K562 (cell line): ENCODE results near the gene PHKA1. TPM values are rescaled to one million over a fixed set of nuclear protein-coding genes. Genes with fewer than 3 reads are reported as not detected.

Experiments used
- ATAC-seq: fragments of 200-7000 bp; cut with Tn5 transposase; 3 replicates; pipeline ENCODE4 v1.9.1; 2020; ENCODE audit warnings: moderate library complexity
- BruUV-seq: library from RNA; stranded (reverse); fragments of 400-500 nt; replicated peaks from 2 replicates; lab custom pipeline; 2021; lab: Mats Ljungman, UMichigan
- CTCF ChIA-PET: fragments of 300-600 bp; formaldehyde crosslinking; extraction: SDS; loops from one replicate; lab custom pipeline; 2021; ENCODE audit warnings: low intra/inter-chr PET ratio; lab: Yijun Ruan, JAX
- POLR2A ChIA-PET: fragments of 300-600, 350-650 bp; sonication (Branson Sonifier 250); formaldehyde crosslinking; extraction: SDS; loops from one replicate; lab custom pipeline; 2021; ENCODE audit warnings: antibody characterized with exemption, inconsistent platforms; lab: Yijun Ruan, JAX
- DNase-seq, 4 experiments: peaks; one replicate each; pipeline versions ENCODE4 v3.0.0 to v3.0.0-alpha.2; 2011 to 2018; ENCODE audit warnings: low spot score in 3 of 4, mixed read lengths in 3 of 4; ENCODE audit errors: extremely low read depth in 1 of 4
- FAIRE-seq: peaks from 2 replicates; lab custom pipeline; 2011; peaks lifted over from hg19 to GRCh38; lab: Jason Lieb, UNC
- H2AFZ ChIP-seq: 2 replicates; pipeline ENCODE4 v1.6.0; 2011; ENCODE audit warnings: low read depth, low read length, control low read depth, inconsistent platforms
- H3K27ac ChIP-seq: fragments of 200-600 bp; 3 replicates; pipeline ENCODE4 v1.8.0; 2011; ENCODE audit warnings: low read depth, mild to moderate bottlenecking, control low read depth, inconsistent platforms, low read length, moderate library complexity, mixed read lengths; ENCODE audit errors: extremely low read depth
- H3K27me3 ChIP-seq, 2 experiments: fragments of 300-600 bp in 1 of 2; 2 replicates in 1 of 2; 3 replicates in 1 of 2; pipeline versions ENCODE4 v1.6.0 to v1.8.0; 2011; ENCODE audit warnings: inconsistent platforms in 2 of 2, low read length in 2 of 2, mild to moderate bottlenecking in 1 of 2, mixed read lengths in 1 of 2, moderate library complexity in 1 of 2; ENCODE audit not compliant: control insufficient read depth in 2 of 2, insufficient read depth in 2 of 2
- H3K36me3 ChIP-seq: fragments of 300-600 bp; 3 replicates; pipeline ENCODE4 v1.8.0; 2011; ENCODE audit warnings: mild to moderate bottlenecking, low read length, inconsistent platforms; ENCODE audit not compliant: control insufficient read depth, insufficient read depth
- H3K4me1 ChIP-seq, 2 experiments: fragments of 200-600 bp in 1 of 2; replicated peaks in 1 of 2; 2 replicates in 1 of 2; 3 replicates in 1 of 2; pipeline versions ENCODE4 v1.5.1 to v1.8.0; 2011; ENCODE audit warnings: inconsistent platforms in 2 of 2, low read length in 2 of 2, mild to moderate bottlenecking in 1 of 2, mixed read lengths in 1 of 2, moderate library complexity in 1 of 2; ENCODE audit not compliant: control insufficient read depth in 2 of 2, insufficient read depth in 2 of 2
- H3K4me2 ChIP-seq: 2 replicates; pipeline ENCODE4 v1.6.1; 2011; ENCODE audit warnings: low read length, control low read depth, inconsistent platforms, mixed read lengths; ENCODE audit not compliant: insufficient read depth
- H3K4me3 ChIP-seq: fragments of 200-600 bp; sonication (generic), shearing (Covaris generic); 2 replicates; pipeline ENCODE4 v1.5.1; 2016; ENCODE audit warnings: control low read depth, inconsistent platforms
- H3K79me2 ChIP-seq: fragments of 200-600 bp; 3 replicates; pipeline ENCODE4 v1.8.0; 2011; ENCODE audit warnings: low read length, inconsistent platforms; ENCODE audit not compliant: control insufficient read depth, insufficient read depth
- H3K9ac ChIP-seq, 2 experiments: 2 replicates each; pipeline versions ENCODE4 v1.6.0 to v1.6.1; 2011; ENCODE audit warnings: low read depth in 2 of 2, low read length in 2 of 2, control low read depth in 1 of 2, inconsistent platforms in 1 of 2, mild to moderate bottlenecking in 1 of 2, mixed read lengths in 1 of 2; ENCODE audit not compliant: insufficient read depth in 1 of 2
- H3K9me1 ChIP-seq: one replicate; pipeline ENCODE4 v1.6.0; 2011; ENCODE audit warnings: inconsistent platforms, mild to moderate bottlenecking, low read length, moderate library complexity; ENCODE audit not compliant: control insufficient read depth, insufficient read depth
- H3K9me3 ChIP-seq: replicated peaks from 2 replicates; pipeline ENCODE4 v1.5.1; 2011; ENCODE audit warnings: low read depth, low read length, inconsistent platforms; ENCODE audit not compliant: control insufficient read depth, insufficient read depth
- H4K20me1 ChIP-seq: replicated peaks from 2 replicates; pipeline ENCODE4 v1.6.1; 2011; ENCODE audit warnings: low read length, inconsistent platforms, mixed read lengths; ENCODE audit not compliant: control insufficient read depth, insufficient read depth
- ARID1B ChIP-seq: fragments of 450-650 bp; IDR thresholded peaks from 2 replicates; pipeline ENCODE4 v1.6.1; 2016; ENCODE audit warnings: antibody characterized with exemption, mild to moderate bottlenecking, inconsistent platforms
- ATF3 ChIP-seq, 2 experiments: fragments of 450-650 bp in 1 of 2; sonication (generic) in 1 of 2; formaldehyde crosslinking in 1 of 2; IDR thresholded peaks in 1 of 2; conservative IDR thresholded peaks in 1 of 2; 2 replicates each; pipeline versions ENCODE4 v1.6.1 to v1.8.1; 2016 to 2023; ENCODE audit warnings: mild to moderate bottlenecking in 2 of 2, moderate library complexity in 2 of 2, inconsistent platforms in 1 of 2, missing genetic modification reagents in 1 of 2
- CBFA2T3 ChIP-seq: fragments of 450-650 bp; IDR thresholded peaks from 2 replicates; pipeline ENCODE4 v1.6.1; 2017
- CCAR2 ChIP-seq: fragments of 200-400 bp; formaldehyde crosslinking; IDR thresholded peaks from 2 replicates; pipeline ENCODE4 v1.6.1; 2017; ENCODE audit warnings: mild to moderate bottlenecking, low read depth, low read length
- CEBPB ChIP-seq: fragments of 450-650 bp; IDR thresholded peaks from 2 replicates; pipeline ENCODE4 v1.6.1; 2016; ENCODE audit warnings: missing genetic modification characterization, missing compliant biosample characterization
- CEBPG ChIP-seq, 3 experiments: fragments of 200-800 bp in 1 of 3; sonication (Bioruptor generic) in 1 of 3; sonication (generic) in 1 of 3; formaldehyde crosslinking in 1 of 3; IDR thresholded peaks in 2 of 3; conservative IDR thresholded peaks in 1 of 3; 2 replicates each; pipeline versions ENCODE4 v1.6.1 to v1.8.0; 2016 to 2022; ENCODE audit warnings: missing compliant biosample characterization in 2 of 3, missing genetic modification characterization in 2 of 3, mild to moderate bottlenecking in 1 of 3, missing genetic modification reagents in 1 of 3
- CREM ChIP-seq: IDR thresholded peaks from 2 replicates; pipeline ENCODE4 v1.6.1; 2014; ENCODE audit warnings: antibody characterized with exemption, low read depth
- DPF2 ChIP-seq: fragments of 450-650 bp; IDR thresholded peaks from 2 replicates; pipeline ENCODE4 v1.6.1; 2016
- FOSL1 ChIP-seq: fragments of 200-800 bp; sonication (Bioruptor generic); conservative IDR thresholded peaks from 2 replicates; pipeline ENCODE4 v1.6.1; 2016; ENCODE audit warnings: missing genetic modification characterization, missing compliant biosample characterization
- HDAC8 ChIP-seq: fragments of 450-650 bp; IDR thresholded peaks from 2 replicates; pipeline ENCODE4 v1.6.1; 2016; ENCODE audit warnings: mild to moderate bottlenecking, missing genetic modification characterization, moderate library complexity, missing compliant biosample characterization
- MAFG ChIP-seq: fragments of 450-650 bp; conservative IDR thresholded peaks from 2 replicates; pipeline ENCODE4 v1.6.1; 2016; ENCODE audit warnings: missing genetic modification characterization, missing compliant biosample characterization
- NFE2 ChIP-seq: IDR thresholded peaks from 2 replicates; pipeline ENCODE4 v1.6.1; 2014; ENCODE audit warnings: antibody characterized with exemption, low read depth
- PTBP1 ChIP-seq: fragments of 200-400 bp; formaldehyde crosslinking; IDR thresholded peaks from 2 replicates; pipeline ENCODE4 v1.6.1; 2017; ENCODE audit warnings: low read depth, low read length
- SRSF3 ChIP-seq: fragments of 200-400 bp; formaldehyde crosslinking; IDR thresholded peaks from 2 replicates; pipeline ENCODE4 v1.6.1; 2016; ENCODE audit warnings: mild to moderate bottlenecking, low read length, moderate library complexity; ENCODE audit not compliant: insufficient read depth
- TRIM24 ChIP-seq, 2 experiments: fragments of 450-650 bp; IDR thresholded peaks; 2 replicates each; pipeline ENCODE4 v1.6.1; 2016
- ZNF316 ChIP-seq: fragments of 450-650 bp; IDR thresholded peaks from 2 replicates; pipeline ENCODE4 v1.6.1; 2016
- WGBS: fragments of 100-300 bp; shearing (Covaris generic); methylation state at CpG from one replicate; pipeline ENCODE4 v1.1.6; 2016; ENCODE audit warnings: low coverage, mixed read lengths; ENCODE audit not compliant: insufficient coverage; ENCODE audit errors: missing lambda C conversion rate; 5-methylcytosine and 5-hydroxymethylcytosine counted together
- in situ Hi-C: fragments of 300-500 bp; cut with MboI; formaldehyde crosslinking; loops from 4 replicates; pipeline ENCODE4 v1.15.0; 2018; ENCODE audit warnings: inconsistent platforms, mixed read lengths
- intact Hi-C: fragments of 100-400 bp; cut with micrococcal nuclease; formaldehyde crosslinking; loops from 2 replicates; pipeline ENCODE4 v1.14.2; 2022
- polyA plus RNA-seq, 8 experiments: library from polyadenylated mRNA; depleted of rRNA in 4 of 8; stranded (reverse) in 5 of 8; unstranded in 3 of 8; fragments of >200 nt; fragmentation: Nextera tagmentation in 2 of 8; fragmentation: Illumina TruSeq in 1 of 8; extraction: Ambion mirVana in 2 of 8; extraction: Trizol in 1 of 8; gene quantifications; 2 replicates each; pipeline versions ENCODE4 v1.2.1 to v1.2.3, GENCODE V29; 2011 to 2014; ENCODE audit warnings: inconsistent platforms in 1 of 8, missing spikeins in 1 of 8
- total RNA-seq, 7 experiments: library from RNA; depleted of rRNA in 6 of 7; stranded (reverse); fragments of >200 nt in 6 of 7; fragmentation: Illumina TruSeq in 2 of 7; extraction: Trizol in 2 of 7; gene quantifications; 2 replicates each; pipeline versions ENCODE4 v1.2.1 to v1.2.3, GENCODE V29; 2011 to 2021; ENCODE audit warnings: low replicate concordance in 1 of 7

The PHKA1 gene
- total and polyA plus RNA-seq, 9 of the 15 experiments (the other 6 are each of a cell fraction or from before 2014, with no cell fraction given), result 2.4 to 9.6 (median 5.8) TPM

GRCh38 chrX:72576141-72576894 is 137.8 kb downstream of the PHKA1 start:
- intact Hi-C loops (no loop called here), in situ Hi-C loops (no loop called here)
- DNase-seq, result peak in 1 of 4 experiments; percentile 6
- ATAC-seq, result no peak
- Histone ChIP-seq H3K9ac (no peak overlapping the region), H3K36me3 (no peaks in the 10 kb centered on the region), H3K79me2 (peaks cover 8% of the 10 kb centered on the region), H3K4me1 (peaks cover 0 to 9% of the 10 kb centered on the region in 2 experiments; a peak in 2 of 5 replicates), H3K4me2 (peak overlapping the region; percentile 20; the same call in 1 of the 2 replicates), H3K4me3 (no peak overlapping the region), H2AFZ (no peak overlapping the region; the same call in 1 of the 2 replicates), H4K20me1 (no peaks in the 10 kb centered on the region), H3K27ac (peak overlapping the region; percentile 48; the same call in 2 of the 3 replicates), H3K27me3 (no peaks in the 10 kb centered on the region), H3K9me3 (no peaks in the 10 kb centered on the region), H3K9me1 (no peaks in the 10 kb centered on the region)
- CTCF ChIA-PET, result no interaction called here
- POLR2A ChIA-PET, result interaction anchor here (0.6 to 1.1 kb wide), 2 partner anchors 29 to 299 kb away, joined by 3 read pairs; partner anchors contain the start of gene RPS4X
- peak; percentile 60 for TF ChIP-seq CEBPG (CRISPR knock-in tag; IDR thresholded peaks at IDR 0.05)
- peak; percentile 81 to 82 for TF ChIP-seq CEBPG (tag; conservative IDR thresholded peaks at IDR 0.05 in 1 of 2, IDR thresholded peaks at IDR 0.05 in 1 of 2)
- TF ChIP-seq HDAC8 (tag), result no peak
- 0 out of 2 replicates have a peak, but pooled peaks have one; percentile 7 for TF ChIP-seq ZNF316
- TF ChIP-seq ARID1B, result 0 out of 2 replicates have a peak, but pooled peaks have one; percentile 19
- no peak for TF ChIP-seq SRSF3
- TF ChIP-seq PTBP1, result no peak
- peak; percentile 96 for TF ChIP-seq CEBPB (tag)
- 0 out of 2 replicates have a peak, but pooled peaks have one; percentile 30 for TF ChIP-seq DPF2
- peak; percentile 26; the same call in 1 of the 2 replicates for TF ChIP-seq MAFG
- peak; percentile 5; the same call in 1 of the 2 replicates for TF ChIP-seq CBFA2T3
- no peak for TF ChIP-seq CREM
- 0 out of 2 replicates have a peak, but pooled peaks have one; percentile 6 for TF ChIP-seq NFE2
- no peak for TF ChIP-seq CCAR2
- peak; percentile 24 to 31; a peak in 1 of 4 replicates for TF ChIP-seq TRIM24 (IDR thresholded peaks at IDR 0.05)
- TF ChIP-seq FOSL1 (tag), result peak; percentile 32; the same call in 1 of the 2 replicates
- TF ChIP-seq ATF3 (IDR thresholded peaks at IDR 0.05), result 0 out of 2 replicates have a peak, but pooled peaks have one; percentile 17
- no peak for TF ChIP-seq ATF3 (CRISPR knock-in tag; conservative IDR thresholded peaks at IDR 0.05)
- BruUV-seq, result no TSS peak
- 5% methylated on average over 7 of the region's 7 CpGs for WGBS
- no peak for FAIRE-seq
